Stimulated activated CD4-positive, alpha-beta T cell treated with anti-CD3 and anti-CD28 coated beads, Interleukin-4, amount 100 ng/mL, for 4 hours (primary cell): ENCODE measurements around the gene STK26.

Experiments used
- DNase-seq, 2 experiments: peaks; one replicate each; pipeline ENCODE4 v3.0.0-alpha.2; 2020

The STK26 gene

GRCh38 chrX:132101206-132101605 is 78.1 kb downstream of the STK26 start:
- no peak for DNase-seq

- DNase-seq = no peak
These were observed 78.7 kb downstream of the STK26 start for GRCh38 chrX:132101799-132102198.

- DNase-seq = no peak
These were observed 84.2 kb downstream of the STK26 start for GRCh38 chrX:132107291-132107690.

- no peak for DNase-seq
These were observed 91.5 kb downstream of the STK26 start for GRCh38 chrX:132114607-132115006.

- DNase-seq = no peak
These were observed 92.7 kb downstream of the STK26 start for GRCh38 chrX:132115792-132116191.

GRCh38 chrX:132118358-132118757 is 95.3 kb downstream of the STK26 start:
- no peak for DNase-seq

- DNase-seq = no peak
These were observed 96.2 kb downstream of the STK26 start for GRCh38 chrX:132119283-132119682.

GRCh38 chrX:132119821-132120515 is 96.9 kb downstream of the STK26 start:
- no peak for DNase-seq

GRCh38 chrX:132120913-132121312 is 97.8 kb downstream of the STK26 start:
- DNase-seq = no peak
